ENCODE measurements around the gene PIP4P1. TPM values are rescaled to one million over a fixed set of nuclear protein-coding genes. Genes with fewer than 3 reads are reported as not detected.

Gene PIP4P1
- total and polyA plus RNA-seq, 2 of the 13 experiments (the other 11 are each of a cell fraction or from before 2014, with no cell fraction given): 33.4 to 47.0 TPM

DNA sequence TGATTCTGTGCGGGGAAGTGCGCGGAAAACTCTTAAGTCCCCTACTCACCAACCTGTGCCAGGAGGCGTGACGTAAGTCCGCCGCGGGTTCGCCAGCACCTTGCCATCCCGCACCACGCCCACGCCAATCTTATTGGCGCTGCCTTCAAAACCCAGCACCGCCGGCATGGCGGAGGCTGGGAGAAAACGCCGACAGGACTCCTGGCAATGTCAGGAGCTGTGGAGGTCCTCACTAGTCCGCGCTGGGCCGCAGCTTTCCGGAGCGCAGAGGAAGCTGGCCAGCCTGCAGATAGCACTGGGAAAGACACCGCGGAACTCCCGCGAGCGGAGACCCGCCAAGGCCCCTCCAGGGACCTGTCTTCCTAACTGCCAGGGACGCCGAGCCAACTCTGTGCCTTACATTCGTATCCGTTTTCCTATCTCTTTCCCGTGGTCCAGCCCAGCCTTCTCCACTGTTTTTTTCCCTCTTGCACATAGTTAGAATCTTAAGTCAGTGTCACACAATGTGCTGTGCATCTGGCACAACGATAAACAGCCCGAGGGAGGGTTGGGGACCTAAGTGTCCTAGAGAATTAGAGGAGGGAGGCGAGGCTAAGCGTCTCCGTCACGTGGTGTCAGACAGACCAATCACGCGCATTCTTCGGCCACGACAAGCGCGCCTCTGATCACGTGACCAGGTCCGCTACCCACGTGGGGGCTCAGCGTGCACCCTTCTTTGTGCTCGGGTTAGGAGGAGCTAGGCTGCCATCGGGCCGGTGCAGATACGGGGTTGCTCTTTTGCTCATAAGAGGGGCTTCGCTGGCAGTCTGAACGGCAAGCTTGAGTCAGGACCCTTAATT, 6.5 kb downstream of the PIP4P1 start, which contains the start of the genes APEX1 and OSGEP (continued):
- TF ChIP-seq, protein P1, sequence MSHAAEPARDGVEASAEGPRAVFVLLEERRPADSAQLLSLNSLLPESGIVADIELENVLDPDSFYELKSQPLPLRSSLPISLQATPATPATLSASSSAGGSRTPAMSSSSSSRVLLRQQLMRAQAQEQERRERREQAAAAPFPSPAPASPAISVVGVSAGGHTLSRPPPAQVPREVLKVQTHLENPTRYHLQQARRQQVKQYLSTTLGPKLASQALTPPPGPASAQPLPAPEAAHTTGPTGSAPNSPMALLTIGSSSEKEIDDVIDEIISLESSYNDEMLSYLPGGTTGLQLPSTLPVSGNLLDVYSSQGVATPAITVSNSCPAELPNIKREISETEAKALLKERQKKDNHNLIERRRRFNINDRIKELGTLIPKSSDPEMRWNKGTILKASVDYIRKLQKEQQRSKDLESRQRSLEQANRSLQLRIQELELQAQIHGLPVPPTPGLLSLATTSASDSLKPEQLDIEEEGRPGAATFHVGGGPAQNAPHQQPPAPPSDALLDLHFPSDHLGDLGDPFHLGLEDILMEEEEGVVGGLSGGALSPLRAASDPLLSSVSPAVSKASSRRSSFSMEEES (CRISPR knock-in tag; IDR thresholded peaks at IDR 0.05): peak; percentile 96
- TF ChIP-seq, protein P2, sequence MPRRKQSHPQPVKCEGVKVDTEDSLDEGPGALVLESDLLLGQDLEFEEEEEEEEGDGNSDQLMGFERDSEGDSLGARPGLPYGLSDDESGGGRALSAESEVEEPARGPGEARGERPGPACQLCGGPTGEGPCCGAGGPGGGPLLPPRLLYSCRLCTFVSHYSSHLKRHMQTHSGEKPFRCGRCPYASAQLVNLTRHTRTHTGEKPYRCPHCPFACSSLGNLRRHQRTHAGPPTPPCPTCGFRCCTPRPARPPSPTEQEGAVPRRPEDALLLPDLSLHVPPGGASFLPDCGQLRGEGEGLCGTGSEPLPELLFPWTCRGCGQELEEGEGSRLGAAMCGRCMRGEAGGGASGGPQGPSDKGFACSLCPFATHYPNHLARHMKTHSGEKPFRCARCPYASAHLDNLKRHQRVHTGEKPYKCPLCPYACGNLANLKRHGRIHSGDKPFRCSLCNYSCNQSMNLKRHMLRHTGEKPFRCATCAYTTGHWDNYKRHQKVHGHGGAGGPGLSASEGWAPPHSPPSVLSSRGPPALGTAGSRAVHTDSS (CRISPR knock-in tag; conservative IDR thresholded peaks at IDR 0.05): 0 out of 2 replicates have a peak, but pooled peaks have one; percentile 55
- TF ChIP-seq ZC3H13 (CRISPR knock-in tag; IDR thresholded peaks at IDR 0.05): no peak; the same call in 1 of the 2 replicates
- TF ChIP-seq WIZ (CRISPR knock-in tag; IDR thresholded peaks at IDR 0.05): no peak
- no peak; the same call in none of the 2 replicates for TF ChIP-seq RXRB (CRISPR knock-in tag; IDR thresholded peaks at IDR 0.05; ENCODE audit: borderline replicate concordance)
- TF ChIP-seq MIXL1 (CRISPR knock-in tag; IDR thresholded peaks at IDR 0.05): peak; percentile 47; the same call in 1 of the 2 replicates
- TF ChIP-seq ZNF703 (CRISPR knock-in tag; IDR thresholded peaks at IDR 0.05; ENCODE audit: borderline replicate concordance): no peak
- TF ChIP-seq ZFP1 (CRISPR knock-in tag; IDR thresholded peaks at IDR 0.05): peak; percentile 63
- no peak for TF ChIP-seq ZFP90 (CRISPR knock-in tag; IDR thresholded peaks at IDR 0.05; ENCODE audit: borderline replicate concordance)
- 0 out of 2 replicates have a peak, but pooled peaks have one; percentile 65 for TF ChIP-seq ZNF572 (CRISPR knock-in tag; IDR thresholded peaks at IDR 0.05)
- TF ChIP-seq, protein P3, sequence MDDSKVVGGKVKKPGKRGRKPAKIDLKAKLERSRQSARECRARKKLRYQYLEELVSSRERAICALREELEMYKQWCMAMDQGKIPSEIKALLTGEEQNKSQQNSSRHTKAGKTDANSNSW (CRISPR knock-in tag; IDR thresholded peaks at IDR 0.05; ENCODE audit: borderline replicate concordance): peak; percentile 81; the same call in 1 of the 2 replicates
- no peak for TF ChIP-seq RELA (CRISPR knock-in tag; IDR thresholded peaks at IDR 0.05)
- TF ChIP-seq, protein P4, sequence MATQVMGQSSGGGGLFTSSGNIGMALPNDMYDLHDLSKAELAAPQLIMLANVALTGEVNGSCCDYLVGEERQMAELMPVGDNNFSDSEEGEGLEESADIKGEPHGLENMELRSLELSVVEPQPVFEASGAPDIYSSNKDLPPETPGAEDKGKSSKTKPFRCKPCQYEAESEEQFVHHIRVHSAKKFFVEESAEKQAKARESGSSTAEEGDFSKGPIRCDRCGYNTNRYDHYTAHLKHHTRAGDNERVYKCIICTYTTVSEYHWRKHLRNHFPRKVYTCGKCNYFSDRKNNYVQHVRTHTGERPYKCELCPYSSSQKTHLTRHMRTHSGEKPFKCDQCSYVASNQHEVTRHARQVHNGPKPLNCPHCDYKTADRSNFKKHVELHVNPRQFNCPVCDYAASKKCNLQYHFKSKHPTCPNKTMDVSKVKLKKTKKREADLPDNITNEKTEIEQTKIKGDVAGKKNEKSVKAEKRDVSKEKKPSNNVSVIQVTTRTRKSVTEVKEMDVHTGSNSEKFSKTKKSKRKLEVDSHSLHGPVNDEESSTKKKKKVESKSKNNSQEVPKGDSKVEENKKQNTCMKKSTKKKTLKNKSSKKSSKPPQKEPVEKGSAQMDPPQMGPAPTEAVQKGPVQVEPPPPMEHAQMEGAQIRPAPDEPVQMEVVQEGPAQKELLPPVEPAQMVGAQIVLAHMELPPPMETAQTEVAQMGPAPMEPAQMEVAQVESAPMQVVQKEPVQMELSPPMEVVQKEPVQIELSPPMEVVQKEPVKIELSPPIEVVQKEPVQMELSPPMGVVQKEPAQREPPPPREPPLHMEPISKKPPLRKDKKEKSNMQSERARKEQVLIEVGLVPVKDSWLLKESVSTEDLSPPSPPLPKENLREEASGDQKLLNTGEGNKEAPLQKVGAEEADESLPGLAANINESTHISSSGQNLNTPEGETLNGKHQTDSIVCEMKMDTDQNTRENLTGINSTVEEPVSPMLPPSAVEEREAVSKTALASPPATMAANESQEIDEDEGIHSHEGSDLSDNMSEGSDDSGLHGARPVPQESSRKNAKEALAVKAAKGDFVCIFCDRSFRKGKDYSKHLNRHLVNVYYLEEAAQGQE (IDR thresholded peaks at IDR 0.05; ENCODE audit: borderline replicate concordance in 1 of 2, low read depth in 1 of 2, low read length in 2 of 2): peak in 1 of 2 experiments; percentile 66; a peak in 1 of 4 replicates
- peak; percentile 93 for TF ChIP-seq ZNF598 (CRISPR knock-in tag; IDR thresholded peaks at IDR 0.05; ENCODE audit: borderline replicate concordance)
- no peak for TF ChIP-seq ZNF674 (CRISPR knock-in tag; IDR thresholded peaks at IDR 0.05; ENCODE audit: low read depth)
- no peak; the same call in none of the 2 replicates for TF ChIP-seq ZNF709 (CRISPR knock-in tag; IDR thresholded peaks at IDR 0.05)
- TF ChIP-seq TBX3 (IDR thresholded peaks at IDR 0.05; ENCODE audit: borderline replicate concordance): 0 out of 2 replicates have a peak, but pooled peaks have one; percentile 38
- TF ChIP-seq, protein P5, sequence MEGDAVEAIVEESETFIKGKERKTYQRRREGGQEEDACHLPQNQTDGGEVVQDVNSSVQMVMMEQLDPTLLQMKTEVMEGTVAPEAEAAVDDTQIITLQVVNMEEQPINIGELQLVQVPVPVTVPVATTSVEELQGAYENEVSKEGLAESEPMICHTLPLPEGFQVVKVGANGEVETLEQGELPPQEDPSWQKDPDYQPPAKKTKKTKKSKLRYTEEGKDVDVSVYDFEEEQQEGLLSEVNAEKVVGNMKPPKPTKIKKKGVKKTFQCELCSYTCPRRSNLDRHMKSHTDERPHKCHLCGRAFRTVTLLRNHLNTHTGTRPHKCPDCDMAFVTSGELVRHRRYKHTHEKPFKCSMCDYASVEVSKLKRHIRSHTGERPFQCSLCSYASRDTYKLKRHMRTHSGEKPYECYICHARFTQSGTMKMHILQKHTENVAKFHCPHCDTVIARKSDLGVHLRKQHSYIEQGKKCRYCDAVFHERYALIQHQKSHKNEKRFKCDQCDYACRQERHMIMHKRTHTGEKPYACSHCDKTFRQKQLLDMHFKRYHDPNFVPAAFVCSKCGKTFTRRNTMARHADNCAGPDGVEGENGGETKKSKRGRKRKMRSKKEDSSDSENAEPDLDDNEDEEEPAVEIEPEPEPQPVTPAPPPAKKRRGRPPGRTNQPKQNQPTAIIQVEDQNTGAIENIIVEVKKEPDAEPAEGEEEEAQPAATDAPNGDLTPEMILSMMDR (CRISPR knock-in tag; IDR thresholded peaks at IDR 0.05): 0 out of 2 replicates have a peak, but pooled peaks have one; percentile 13
- TF ChIP-seq NCOA5 (CRISPR knock-in tag; IDR thresholded peaks at IDR 0.05): no peak
